HG03039 (cell line): ENCODE measurements around the gene GADD45B.

Experiments
- ATAC-seq: cut with Tn5 transposase; IDR thresholded peaks from one replicate; pipeline ENCODE4 v1.9.1; 2021; ENCODE audit warnings: mild to moderate bottlenecking, moderate library complexity; ENCODE audit not compliant: unreplicated experiment

The GADD45B gene, protein sequence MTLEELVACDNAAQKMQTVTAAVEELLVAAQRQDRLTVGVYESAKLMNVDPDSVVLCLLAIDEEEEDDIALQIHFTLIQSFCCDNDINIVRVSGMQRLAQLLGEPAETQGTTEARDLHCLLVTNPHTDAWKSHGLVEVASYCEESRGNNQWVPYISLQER

DNA sequence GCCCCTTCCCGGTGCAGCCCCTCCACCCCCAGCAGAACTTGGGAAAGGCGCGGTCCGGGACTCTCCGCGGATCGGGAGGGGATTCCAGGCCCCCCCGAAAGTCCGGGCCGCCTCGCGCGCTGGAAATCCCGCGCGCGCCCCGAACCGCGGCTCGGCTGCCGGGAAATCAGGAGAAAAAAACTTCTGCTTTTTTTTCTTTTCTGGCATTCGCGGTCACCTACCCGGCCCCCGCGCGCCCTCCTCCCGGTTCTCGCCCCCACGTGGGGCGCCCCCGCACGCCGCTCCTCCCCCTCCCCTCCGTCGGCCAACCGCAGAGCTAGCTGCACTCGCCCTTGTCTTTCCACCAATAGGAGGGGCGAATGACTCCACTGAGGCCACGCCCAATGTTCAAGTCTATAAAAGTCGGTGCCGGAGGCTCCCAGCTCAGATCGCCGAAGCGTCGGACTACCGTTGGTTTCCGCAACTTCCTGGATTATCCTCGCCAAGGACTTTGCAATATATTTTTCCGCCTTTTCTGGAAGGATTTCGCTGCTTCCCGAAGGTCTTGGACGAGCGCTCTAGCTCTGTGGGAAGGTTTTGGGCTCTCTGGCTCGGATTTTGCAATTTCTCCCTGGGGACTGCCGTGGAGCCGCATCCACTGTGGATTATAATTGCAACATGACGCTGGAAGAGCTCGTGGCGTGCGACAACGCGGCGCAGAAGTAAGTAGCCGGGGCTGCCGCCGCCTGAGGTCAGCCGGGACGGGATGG is at the start of gene GADD45B:
Gene GADD45B, plus strand, starts transcription at position 426 of the 749 bp plus-strand sequence. Its CDS starts 232 bp downstream, at position 658.
- peak; percentile 42 for ATAC-seq

DNA sequence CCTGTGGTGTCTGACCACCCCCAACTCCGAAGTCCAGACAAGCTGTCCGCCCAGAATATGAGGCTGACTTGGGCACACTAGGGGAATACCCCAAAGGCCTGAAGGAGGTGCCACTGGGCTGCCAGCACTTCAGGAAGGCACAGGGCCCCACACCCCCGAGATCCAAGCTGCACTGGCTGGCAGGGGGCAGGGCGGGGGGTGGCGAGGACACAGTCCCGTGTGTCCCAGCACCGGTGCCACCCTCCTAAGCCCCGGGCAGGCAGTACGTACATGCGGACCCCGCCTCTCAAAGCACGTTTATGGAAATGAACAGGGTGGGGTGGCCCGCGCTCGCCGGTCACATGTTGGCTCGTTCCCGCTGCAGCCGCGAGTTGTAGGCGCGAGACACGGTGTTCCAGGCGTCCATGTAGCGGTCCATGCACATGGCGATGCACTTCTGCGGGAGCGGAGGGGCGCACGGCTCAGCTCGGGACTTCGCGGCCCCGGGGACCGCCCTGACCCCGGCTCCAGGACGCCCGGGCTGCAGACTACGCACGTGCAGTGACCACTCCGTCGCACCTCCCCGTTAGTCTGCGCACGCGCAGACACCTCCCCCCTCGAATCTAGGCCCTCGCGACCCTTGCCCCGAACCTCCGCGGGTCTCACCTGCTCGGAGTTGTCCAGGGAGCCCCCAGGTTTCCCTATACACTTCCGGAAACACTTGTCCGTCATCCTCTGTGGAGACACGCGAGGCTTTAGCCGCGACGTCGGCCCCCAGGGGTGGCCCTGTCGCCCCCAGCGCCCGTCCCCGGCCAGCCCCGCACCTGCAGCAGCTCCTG is 49.1 kb upstream of the GADD45B start:
- ATAC-seq, result peak; percentile 5

DNA sequence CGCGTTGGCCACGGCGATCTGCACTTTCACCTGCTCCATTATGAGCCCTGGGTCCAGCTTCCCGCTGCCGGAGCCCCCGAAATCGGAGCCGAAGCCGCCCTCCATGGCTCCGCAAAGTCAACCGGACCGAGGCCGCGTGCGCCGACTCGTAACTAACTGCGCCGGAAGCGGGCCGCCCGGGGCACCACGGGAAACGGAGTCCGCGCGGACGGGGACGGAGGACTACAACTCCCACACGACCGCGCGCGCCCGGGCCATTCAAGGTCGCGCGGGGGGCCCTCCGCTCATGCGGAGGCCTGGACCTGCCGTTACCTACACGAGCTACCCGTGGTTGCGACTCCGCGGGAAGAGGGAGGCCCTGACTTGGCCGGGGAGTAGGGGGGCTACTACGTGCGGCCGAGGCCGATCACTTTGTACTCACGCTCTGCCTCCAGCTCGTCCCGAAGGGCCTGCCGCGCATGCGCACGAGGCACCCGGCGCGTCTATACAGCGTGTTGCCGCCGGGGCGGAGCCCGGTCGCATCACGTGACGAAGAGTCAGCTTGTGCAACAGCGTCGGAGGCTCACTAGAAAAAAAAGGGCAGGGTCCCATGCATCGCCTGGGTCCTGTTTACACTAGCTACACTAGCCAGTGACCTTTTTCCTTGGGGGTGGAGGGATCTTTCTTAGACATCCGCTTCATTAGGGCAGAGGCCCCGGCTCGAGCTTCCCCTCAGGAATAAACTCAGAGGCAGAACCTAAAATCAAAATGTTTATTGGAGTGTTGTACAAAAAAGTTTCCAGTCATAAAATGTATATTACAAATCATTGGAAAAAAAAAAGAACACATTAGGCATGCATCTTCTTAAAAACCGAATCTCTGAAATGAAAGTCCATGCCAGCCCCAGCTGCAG is 48.3 kb upstream of the GADD45B start, which contains the start of gene TIMM13:
Gene TIMM13, minus strand, starts transcription at position 158 of the 892 bp plus-strand sequence. Its CDS starts 53 bp downstream, at position 105.
- peak; percentile 73 for ATAC-seq

DNA sequence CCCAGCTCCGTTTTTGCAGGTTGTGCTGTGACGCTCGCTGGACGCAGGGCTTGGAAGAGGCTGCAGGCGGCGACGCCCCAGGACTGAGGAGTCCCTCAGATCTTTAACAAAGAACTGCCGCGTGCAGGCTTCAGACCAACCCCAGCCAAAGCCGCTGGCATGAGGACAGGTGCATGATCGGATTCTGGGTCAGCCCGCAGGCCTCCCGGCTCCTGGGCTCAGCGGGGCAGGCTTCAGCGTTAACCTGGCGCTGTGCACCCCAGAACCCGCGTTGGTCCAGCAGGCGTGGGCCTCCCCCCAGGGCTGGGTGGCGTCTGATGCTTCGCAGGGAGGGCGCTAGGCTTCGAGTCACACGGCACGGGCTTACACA is 47.6 kb upstream of the GADD45B start:
- ATAC-seq, result no peak

DNA sequence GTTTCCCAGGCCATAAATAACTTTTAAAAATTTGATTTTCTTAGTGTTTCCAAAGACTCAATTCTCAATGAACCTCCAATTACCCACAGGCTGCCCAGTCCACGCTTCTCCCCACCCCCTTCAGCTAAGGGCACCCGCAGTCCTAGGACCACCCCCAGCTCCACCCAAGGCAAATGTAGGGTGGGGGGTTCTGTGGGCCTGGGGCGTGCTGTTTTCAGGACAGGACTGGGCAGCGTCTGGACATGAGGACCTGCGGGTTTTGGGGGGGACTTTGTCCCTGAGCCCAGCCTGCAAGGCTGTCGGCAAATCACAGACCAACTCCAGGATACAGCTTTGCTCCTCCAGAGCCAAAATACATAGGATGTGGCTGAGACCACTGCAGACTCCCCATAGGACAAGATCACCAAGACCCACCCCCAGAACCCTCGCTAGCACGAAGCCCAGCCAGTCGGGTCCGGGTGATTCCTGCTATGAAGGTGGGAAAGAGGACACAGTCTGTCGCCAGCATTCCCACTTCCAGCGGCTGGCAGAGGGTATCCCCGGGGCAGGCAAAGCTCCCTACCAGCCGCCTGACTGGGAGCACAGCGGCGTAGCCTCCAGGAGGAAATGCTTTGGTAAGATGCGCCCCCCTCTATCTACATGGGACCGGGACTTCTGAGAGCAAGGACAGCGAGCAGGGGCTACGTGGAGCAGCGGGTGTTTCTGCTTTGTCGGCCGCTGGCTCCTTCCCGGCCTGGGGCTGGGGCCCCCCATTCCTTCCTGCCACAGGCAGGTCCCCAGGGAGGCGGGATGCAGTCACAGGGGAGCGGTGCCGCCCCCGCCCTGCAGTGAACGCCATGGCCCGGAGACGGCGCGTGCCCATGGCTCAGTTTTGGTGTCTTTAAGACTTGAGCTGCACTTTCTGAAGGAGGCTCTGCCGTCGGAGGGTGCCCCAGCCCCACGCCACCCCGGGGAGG is 46.9 kb upstream of the GADD45B start:
- no peak for ATAC-seq

DNA sequence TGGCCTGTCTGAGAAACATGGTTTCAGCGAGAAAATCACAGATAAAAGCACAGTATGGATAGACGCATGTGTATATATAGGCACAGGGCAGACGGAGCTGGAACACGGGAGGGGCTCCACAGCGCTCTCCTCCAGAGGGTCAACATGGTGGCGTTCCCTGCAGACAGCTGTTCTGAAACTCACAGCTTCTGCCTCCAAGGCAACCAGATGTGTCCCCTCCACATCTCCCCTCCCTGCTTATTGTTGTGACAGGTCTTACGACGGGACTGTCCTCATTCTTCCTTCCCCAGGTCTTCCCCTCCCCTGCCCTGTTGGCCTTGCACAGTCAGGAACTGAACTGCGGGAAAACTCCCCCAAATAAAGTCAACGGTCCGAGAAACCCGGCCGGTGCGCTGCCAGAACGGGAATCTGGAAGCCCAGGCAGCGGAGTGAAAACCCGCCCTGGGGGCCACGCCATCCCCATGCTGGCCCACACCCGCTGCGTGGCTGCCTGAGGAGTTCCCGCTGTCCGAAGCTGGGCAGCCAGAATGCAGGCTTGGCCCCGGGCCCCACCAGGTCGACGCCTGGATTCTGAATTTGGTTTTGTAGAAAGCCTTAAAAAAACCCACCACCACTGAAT is 45.9 kb upstream of the GADD45B start:
- ATAC-seq, result no peak

DNA sequence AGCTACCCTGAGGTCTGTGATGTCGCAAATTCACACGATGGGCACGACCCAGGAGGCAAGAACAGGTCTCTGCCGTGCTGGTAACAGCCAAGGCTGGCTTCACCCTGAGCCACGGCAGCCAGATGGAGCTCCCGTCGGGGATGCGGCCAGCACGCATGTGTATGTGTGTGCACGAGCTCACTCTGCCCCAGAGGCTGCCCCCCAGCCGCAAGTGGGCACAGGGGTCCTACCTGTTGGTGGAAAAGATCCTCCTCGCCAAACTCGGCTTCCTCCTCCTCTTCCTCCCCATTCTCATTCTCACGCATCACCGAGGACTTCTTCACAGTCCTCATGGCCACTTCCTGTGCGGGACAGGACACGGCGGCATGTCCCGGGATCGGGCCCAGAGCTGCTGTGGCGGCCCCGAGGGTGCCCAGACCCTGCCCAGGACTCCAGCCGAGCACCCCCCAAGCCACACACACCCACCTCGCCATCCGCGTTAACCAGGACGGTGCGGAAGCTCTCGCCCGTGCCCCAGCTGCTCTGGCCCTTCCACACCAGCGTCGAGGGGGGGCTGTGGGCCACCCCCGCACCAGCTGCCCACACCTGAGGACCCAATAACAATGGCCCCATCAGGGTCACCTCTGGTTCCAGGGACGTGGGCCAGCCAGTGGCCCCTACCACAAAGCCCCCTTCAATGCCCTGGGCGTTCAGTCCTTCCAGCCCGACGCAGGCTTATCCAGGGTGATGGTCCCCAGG is 44.4 kb upstream of the GADD45B start:
- ATAC-seq, result no peak

DNA sequence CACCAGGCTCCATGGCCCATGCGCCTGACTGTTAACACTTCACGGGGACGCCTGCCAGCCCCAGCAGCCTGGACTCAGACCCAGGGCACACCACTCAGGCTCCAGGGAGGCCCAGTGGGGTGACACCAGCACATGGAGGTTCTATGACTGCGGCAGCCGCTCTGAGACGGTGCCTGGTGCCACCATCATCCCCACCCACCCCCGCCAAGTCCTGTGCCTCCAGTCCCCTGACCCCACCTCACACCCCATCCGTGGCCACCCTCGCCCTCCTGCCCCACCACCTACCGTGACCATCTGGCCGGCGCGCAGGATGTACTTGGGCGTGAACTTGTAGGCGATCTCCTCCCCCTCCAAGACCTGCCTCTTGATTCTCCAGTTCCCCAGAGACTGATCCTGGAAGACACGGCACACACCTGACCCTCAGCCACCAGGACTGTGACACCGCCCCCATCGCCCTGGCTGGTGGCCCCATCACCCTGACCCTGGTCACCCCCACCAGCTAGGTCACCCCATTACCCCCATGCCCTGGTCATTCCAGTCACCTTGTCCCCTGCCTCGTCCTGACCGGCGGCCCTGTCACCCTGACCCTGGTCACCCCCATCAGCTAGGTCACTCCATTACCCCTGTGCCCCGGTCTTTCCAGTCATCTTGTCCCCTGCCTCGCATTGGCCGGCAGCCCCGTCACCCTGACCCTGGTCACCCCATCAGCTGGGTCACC is 43.6 kb upstream of the GADD45B start:
- ATAC-seq, result no peak

DNA sequence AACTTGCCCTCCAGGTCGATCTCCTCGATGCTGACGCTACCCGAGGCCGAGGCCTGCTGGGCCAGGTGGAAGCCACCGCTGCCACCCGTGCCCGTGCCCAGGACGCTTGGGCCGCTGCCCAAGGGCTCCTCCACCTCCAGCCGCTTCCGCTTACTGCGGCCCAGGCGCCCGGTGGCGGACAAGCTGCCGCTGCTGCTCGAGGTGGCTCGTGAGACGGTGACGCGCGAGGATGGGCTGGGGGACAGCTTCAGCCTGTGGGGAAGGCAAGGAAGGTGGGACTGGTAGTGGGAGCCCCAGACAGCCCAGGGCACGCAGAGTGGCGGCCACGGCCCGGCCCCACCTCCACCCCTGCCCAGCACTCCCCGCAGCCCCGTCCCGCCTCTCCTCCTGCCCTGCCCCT is 42.1 kb upstream of the GADD45B start:
- no peak for ATAC-seq

DNA sequence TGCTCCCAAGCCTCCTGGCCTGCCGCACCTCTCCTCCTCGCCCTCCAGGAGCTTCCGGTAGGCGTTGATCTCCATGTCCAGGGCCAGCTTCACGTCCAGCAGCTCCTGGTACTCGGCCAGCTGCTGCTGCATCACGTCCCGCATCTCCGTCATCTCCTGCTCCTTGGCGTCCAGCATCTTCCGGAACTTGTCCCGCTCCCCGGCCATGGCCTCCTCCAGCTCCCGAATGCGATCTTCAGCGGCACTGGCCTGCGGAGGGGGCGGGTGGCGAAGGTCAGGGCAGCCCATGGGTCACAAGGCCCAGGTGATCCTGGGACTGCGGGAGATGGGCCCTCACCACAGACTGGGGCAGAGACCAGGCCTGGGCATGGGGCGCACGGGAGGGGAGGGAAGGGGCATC is 41.7 kb upstream of the GADD45B start:
- no peak for ATAC-seq

DNA sequence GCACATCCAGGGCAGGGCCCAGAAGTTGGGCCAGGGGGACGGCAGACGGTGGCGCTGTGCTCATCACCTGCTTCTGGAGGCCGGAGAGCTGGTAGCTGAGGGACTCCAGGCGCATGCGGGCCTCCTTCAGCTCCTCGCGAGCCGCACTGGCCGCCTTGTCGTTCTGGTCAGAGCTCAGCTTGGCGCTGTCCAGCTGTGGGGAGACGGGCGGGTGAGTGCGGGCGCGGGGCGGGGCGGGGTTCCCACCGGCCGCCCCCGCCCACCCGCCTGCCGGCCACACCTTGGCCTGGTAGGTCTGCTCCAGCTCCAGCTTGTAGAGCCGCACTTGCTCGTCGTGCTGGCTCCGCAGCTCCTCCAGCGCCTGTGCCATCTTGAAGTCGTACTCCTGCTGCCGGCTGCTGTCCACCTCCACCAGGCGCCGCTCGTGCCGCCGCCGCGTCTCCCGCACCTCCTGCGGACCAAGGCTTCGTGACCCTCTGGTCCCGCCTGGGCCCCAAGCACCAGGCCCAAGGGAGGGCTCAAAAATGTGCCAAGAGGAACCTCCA is 41.1 kb upstream of the GADD45B start:
- no peak for ATAC-seq

DNA sequence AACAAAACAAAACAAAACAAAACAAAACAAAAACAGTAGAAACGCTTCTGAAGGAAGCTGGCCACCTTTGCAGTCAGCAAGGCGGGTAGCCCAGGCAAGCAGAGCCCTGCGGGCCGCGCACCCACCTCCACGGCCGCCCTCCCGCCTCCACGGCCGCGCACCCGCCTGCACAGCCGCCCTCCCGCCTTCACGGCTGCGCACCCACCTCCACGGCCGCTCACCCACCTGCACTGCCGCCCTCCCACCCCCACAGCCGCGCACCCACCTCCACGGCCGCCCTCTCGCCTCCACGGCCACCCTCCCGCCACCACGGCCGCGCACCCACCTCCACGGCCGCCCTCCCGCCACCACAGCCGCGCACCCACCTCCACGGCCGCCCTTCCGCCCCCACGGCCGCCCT is 39.5 kb upstream of the GADD45B start:
- no peak for ATAC-seq

DNA sequence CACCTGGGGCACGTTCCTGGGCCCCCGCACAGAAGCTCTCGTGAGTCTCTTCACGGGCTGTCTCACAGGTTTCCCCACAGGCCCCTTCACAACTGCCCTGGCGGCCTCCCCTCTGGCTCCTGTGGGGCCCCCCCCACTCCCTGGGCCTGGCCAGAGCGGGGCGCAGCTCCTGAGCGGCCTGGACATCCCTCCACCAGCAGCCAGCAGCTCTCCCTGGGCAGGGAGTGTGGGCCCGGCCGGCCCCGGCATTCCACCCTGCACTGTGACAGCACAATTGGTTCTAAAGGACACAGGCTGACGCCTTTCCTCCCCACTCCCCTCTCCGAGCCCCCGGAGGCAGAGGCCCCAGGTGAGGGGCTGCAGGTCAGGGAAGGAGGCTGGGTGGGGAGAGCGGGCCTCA is 39.0 kb upstream of the GADD45B start:
- ATAC-seq, result no peak

DNA sequence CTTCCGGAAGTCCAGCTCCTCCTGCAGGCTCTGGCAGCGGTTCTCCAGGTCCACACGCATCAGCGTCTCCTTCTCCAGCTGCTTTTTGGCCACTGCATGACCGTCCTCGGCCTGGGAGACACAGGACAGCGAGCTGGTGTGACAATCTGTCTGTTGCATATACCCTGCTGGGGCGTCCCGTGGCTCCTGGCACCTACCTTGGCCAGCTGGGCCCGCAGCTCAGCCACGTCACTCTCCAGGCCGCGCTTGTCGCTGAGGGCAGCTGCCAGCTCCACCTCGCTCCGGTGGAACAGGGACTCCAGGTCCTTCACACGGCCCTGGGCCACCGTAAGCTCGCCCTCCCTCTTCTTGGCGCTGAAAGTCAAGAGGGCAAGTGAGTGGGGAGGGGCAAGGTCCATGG is 37.7 kb upstream of the GADD45B start:
- no peak for ATAC-seq

DNA sequence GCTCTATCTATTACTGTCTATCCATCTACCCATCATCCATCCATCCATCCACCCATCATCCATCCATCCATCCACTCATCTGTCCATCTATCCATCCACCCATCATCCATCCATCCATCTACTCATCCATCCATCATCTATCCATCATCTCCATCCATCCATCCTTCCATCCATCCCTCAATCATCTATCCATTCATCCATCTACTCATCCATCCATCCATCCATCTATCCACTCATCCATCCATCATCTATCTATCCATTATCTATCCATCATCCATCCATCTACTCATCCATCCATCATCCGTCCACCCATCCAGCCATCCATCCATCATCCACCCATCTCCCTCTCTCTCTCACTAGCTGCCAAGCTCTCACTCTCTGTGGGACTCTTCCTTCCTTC is 35.4 kb upstream of the GADD45B start:
- no peak for ATAC-seq

DNA sequence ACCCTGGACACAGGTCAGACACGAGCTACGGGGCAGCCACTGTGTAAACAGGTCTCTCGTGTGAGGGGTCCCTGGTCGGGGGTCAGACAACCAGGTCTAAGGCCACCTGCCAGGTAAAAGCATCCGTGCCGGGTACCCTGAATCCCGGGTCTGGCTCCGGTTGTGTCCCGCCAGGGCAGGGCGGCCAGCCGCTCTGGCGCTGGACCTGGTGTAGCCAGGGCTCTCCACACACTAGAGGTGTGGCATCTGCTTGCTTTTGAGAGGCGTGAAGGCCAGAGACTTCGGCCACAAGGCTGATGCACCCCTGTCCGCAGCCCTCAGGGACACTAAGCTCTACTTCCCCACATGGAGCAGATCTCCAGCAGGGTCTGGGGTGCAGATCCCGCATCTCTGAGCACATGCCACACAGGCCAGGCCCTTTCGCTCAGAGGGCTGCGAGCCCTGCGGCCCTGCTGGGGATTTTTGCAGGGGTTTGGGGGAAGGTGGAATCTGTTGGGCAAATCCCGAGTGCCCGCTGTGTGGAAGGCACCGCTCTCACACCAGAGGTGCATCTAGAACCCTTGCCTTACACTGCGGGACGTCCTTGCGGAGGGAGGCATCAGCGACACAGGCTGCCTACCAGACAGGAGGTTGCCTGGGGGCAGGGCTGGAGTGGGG is 34.7 kb upstream of the GADD45B start:
- ATAC-seq, result no peak

DNA sequence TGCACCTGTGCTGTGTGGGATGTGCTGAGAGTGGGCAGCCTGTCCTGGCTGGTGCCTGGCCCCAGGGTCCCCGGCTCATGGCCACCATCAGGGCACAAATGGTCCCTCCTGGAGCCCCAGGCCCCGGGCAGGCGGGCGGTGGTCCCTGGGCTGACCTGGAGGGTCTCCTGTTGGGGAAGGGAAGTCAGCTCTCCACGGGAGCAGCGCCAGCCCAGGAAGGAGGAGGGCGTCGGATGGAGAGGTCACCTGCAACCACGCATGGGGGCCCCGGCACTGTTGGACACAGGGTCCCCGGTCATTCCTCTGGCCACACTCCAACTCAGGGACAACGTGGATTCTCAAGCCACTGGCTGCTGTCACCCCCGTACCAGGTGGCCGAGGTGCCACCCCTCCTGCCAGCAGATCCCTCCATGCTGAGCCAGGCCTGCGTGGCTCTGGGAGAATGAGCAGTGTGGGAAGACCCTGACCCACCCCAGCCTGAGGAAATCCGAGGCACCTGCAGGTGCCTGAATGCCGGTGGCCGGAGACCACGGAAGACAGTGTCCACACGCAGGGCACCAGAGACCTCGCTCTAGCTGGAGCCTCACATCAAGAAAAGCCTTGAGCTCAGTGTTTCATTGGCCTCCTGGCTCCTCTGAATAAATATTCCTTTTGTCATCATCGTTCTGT is 32.7 kb upstream of the GADD45B start:
- no peak for ATAC-seq
